H4 (cell line): ENCODE measurements around the gene CAB39. TPM values are rescaled to one million over a fixed set of nuclear protein-coding genes. Genes with fewer than 3 reads are reported as not detected.

Source experiments
- DNase-seq: peaks from one replicate; pipeline ENCODE4 v3.0.0-alpha.2; 2015; ENCODE audit warnings: low spot score
- total RNA-seq: library from RNA; depleted of rRNA; stranded (reverse); fragments of >200 nt; shearing (Covaris generic); gene quantifications from 2 replicates; pipeline ENCODE4 v1.2.3, GENCODE V29; 2014

The CAB39 gene
- total RNA-seq, 1 experiment from 2014 or later = 42.2 TPM

GRCh38 chr2:230757476-230757875, 44.8 kb downstream of the CAB39 start:
- DNase-seq = no peak

- peak; percentile 85 for DNase-seq
These were observed 46.2 kb downstream of the CAB39 start for GRCh38 chr2:230758566-230759480.

GRCh38 chr2:230759481-230760167, 47.0 kb downstream of the CAB39 start:
- DNase-seq = no peak

- DNase-seq = no peak
These were observed 49.1 kb downstream of the CAB39 start for GRCh38 chr2:230761704-230762103.

GRCh38 chr2:230762317-230762896, 49.8 kb downstream of the CAB39 start:
- DNase-seq = peak; percentile 29

GRCh38 chr2:230764346-230764745, 51.7 kb downstream of the CAB39 start:
- DNase-seq = no peak

GRCh38 chr2:230765611-230766300, 53.1 kb downstream of the CAB39 start:
- no peak for DNase-seq

GRCh38 chr2:230767862-230768388, 55.3 kb downstream of the CAB39 start:
- DNase-seq = no peak

GRCh38 chr2:230770804-230771203, 58.2 kb downstream of the CAB39 start:
- no peak for DNase-seq

GRCh38 chr2:230772156-230772555, 59.5 kb downstream of the CAB39 start:
- DNase-seq = no peak

- DNase-seq = no peak
These were observed 60.6 kb downstream of the CAB39 start for GRCh38 chr2:230773039-230773773.

GRCh38 chr2:230774348-230774951, 61.8 kb downstream of the CAB39 start:
- DNase-seq = peak; percentile 59

- no peak for DNase-seq
These were observed 63.1 kb downstream of the CAB39 start for GRCh38 chr2:230775737-230776136.

GRCh38 chr2:230777721-230778120, 65.1 kb downstream of the CAB39 start:
- no peak for DNase-seq

- no peak for DNase-seq
These were observed 65.9 kb downstream of the CAB39 start for GRCh38 chr2:230778350-230779063.

- no peak for DNase-seq
These were observed 66.5 kb downstream of the CAB39 start for GRCh38 chr2:230779126-230779525.

- no peak for DNase-seq
These were observed 67.0 kb downstream of the CAB39 start for GRCh38 chr2:230779607-230780006.

GRCh38 chr2:230781130-230781797, 68.6 kb downstream of the CAB39 start:
- peak; percentile 62 for DNase-seq

- DNase-seq = no peak
These were observed 70.5 kb downstream of the CAB39 start for GRCh38 chr2:230783101-230783500.
